Body of pancreas (tissue), 4 donors: ENCODE results near the gene MFGE8.

Experiments
- POLR2A ChIP-seq, 3 donors: fragments of 450-650 bp; IDR thresholded peaks; one replicate each; pipeline ENCODE4 v1.6.1; 2016; ENCODE audit warnings: antibody characterized with exemption in 3 of 3, mild to moderate bottlenecking in 2 of 3
- TF ChIP-seq, protein P1 (sequence below), 7 experiments: fragments of 450-650 bp in 4 of 7; fragments of 200-600 bp in 3 of 7; sonication (generic) in 3 of 7; IDR thresholded peaks; one replicate each; pipeline ENCODE4 v1.5.1; 2016 to 2019; ENCODE audit warnings: antibody characterized with exemption in 7 of 7

DNA sequence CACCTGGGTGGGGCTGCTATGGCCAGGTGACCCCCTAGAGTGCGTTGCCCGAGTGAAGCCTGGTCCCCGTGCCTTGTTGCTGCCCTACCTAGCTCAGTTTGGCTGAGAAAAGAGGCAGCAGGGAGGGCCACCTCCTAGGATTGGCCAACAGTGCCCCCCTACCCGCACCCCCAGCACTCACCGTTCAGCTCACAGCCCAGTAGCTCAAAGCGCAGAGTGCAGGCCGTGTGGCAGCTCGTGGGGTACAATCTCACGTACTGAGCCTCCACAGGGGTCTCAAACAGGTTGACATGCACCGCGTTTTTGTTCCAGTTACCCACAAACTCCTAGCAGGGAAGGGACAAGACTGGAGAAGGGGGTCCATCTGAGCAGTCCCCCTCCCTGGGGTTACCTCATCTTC lies 7.6 kb downstream of the MFGE8 start:
- TF ChIP-seq, protein P1, sequence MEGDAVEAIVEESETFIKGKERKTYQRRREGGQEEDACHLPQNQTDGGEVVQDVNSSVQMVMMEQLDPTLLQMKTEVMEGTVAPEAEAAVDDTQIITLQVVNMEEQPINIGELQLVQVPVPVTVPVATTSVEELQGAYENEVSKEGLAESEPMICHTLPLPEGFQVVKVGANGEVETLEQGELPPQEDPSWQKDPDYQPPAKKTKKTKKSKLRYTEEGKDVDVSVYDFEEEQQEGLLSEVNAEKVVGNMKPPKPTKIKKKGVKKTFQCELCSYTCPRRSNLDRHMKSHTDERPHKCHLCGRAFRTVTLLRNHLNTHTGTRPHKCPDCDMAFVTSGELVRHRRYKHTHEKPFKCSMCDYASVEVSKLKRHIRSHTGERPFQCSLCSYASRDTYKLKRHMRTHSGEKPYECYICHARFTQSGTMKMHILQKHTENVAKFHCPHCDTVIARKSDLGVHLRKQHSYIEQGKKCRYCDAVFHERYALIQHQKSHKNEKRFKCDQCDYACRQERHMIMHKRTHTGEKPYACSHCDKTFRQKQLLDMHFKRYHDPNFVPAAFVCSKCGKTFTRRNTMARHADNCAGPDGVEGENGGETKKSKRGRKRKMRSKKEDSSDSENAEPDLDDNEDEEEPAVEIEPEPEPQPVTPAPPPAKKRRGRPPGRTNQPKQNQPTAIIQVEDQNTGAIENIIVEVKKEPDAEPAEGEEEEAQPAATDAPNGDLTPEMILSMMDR (IDR thresholded peaks at IDR 0.05) = no peak
- TF ChIP-seq POLR2A (IDR thresholded peaks at IDR 0.05) = no peak
